NCI-H2107 (cell line): ENCODE results near the gene MPPED2.

Experiments used
- DNase-seq: peaks from one replicate; lab custom pipeline; 2025; lab: John Stamatoyannopoulos, UW

The MPPED2 gene, protein sequence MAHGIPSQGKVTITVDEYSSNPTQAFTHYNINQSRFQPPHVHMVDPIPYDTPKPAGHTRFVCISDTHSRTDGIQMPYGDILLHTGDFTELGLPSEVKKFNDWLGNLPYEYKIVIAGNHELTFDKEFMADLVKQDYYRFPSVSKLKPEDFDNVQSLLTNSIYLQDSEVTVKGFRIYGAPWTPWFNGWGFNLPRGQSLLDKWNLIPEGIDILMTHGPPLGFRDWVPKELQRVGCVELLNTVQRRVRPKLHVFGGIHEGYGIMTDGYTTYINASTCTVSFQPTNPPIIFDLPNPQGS

DNA sequence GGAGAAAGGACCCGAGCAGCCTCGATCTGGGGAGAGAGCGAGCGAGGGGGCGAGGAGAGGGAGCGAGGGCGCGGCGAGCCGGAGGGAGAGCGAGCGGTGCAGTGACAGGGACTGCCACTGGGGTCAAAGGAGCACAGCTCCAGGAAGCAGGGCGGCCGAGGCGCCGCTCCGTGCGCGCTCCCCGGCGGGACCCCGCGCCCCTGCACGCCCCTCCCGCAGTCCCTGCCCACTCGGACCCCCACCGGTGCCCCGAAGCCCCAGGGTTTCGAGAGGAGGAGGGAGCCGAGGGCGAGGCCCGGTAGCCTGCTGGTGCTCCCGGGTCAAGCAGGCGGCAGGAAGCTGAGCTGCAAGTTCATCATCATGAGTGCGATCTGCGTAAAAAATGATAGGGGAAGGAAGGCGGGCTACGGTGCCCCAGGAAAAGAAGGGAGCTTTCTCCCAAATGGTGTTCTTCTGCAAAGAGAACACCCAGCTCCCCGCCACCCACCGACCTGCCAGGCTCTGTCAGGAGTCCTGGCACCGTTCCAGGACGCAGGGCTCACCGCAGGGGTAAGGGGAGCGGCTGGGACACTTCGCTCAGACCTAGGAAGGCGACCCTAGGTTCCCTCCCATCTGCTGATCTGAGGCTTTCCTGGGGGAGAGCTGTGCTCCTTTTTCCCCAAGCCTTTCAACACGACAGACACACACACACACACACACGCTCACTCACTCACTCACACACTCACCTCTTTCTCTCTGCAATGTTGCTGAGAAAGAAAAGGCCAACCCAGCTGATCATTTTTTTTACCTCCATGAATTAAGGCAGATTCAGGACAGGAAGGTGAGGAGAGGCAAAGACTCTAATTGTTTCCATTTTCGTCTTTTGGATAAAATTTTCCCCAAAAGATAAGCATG is at the start of gene MPPED2:
Gene MPPED2, minus strand, starts transcription at position 103 of the 894 bp plus-strand sequence. CDS start 5,980 bp downstream, outside the sequence.
- DNase-seq: no peak

DNA sequence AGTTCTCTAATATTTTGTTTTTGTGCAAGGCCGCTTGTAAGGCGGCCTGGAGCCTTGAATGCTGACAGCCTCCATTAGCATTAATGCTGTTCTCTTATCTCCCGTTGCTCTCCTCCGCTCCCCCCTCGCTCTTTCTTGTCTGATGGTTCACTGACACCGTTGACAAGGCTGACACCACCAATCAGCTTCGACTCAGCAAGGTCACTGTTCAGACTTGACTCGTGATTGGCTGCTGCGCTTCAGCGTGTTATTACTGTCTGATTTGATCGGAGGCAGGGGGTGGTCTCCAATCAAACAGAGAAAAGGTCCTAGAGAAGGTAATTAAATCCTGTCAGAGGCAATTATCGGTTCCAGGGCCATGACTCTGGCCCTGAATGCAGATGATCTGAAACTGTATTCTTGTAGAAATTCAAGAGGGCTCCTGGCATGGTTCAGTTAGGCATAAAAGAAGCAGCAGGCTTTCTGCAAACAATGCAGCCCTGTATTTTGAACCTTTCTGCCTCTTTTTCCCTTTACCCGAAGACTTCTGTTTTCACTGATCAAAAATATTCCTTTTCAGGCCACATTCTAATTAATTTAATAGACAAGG is 49.3 kb upstream of the MPPED2 start:
- DNase-seq: no peak

DNA sequence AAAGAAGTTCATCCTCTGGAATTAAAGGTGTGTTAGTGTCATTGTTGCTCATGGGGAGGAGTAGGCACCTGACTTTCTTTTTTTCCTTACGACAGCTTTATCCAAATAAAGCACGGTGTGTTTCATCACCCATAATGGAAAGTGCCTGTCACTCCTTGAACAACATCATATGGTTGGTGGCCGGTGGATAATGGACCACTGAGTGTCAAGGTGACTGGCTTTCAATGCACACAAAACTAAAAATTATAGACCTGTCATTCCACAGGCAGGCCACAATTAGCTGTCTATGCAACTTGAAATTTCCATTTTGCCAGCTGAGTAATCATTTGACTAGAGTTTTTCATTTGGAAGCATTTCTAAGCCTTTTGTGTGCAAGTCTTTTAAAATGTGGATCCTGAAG is 45.0 kb upstream of the MPPED2 start:
- no peak for DNase-seq

DNA sequence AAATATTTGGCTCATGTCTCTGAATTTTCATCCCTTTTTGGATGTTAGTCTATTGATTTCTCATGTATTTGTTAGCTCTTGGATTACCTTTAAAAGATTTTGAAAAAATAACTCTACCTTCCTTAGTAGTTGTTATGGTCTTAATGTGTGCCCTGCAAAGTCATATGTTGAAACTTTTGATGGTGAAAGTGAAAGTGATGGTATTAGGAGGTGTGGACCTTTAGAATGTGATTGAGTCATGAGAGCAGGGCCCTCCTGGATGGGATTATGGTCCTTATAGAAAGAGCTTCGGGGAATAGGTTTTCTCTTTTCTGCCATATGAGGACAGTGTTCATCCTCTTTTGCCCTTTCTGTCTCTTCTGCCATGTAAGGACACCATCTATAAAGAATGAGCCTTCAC is 33.6 kb upstream of the MPPED2 start:
- DNase-seq: no peak

DNA sequence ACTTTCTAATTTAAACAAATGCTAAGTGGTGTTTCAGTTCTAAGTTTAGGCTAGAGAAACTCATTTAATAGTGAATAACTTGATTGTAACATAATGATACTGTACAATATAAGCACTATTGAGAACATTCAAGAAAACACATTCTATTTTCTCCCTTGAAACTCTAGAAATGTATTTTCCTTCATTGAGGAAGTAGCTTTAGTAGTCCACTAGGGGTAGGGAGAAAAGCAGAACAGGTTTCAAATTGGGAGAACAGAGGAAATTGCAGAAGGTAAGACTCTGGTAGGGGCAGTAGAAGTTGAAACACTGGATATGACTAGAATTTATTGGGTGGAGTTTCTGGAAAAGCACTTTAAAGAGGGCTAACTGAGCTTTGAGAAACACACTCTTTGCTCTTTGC is 31.6 kb upstream of the MPPED2 start:
- no peak for DNase-seq

DNA sequence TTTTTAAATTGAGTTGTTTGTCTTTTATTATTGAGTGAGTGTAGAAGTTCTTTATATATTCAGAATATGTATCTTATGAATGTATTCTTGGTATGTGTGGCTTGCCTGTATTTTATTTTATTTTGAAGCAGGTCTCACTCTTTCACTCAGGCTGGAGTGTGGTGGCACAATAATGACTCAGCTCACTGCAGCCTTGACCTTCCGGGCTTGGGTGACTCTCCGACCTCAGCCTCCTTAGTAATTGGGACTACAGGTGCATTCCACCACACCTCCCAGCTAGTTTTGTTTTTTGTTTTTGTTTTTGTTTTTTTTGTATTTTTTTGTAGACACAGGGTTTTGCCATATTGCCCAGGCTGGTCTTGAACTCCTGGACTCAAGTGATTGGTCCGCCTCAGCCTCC is 24.5 kb upstream of the MPPED2 start:
- no peak for DNase-seq

DNA sequence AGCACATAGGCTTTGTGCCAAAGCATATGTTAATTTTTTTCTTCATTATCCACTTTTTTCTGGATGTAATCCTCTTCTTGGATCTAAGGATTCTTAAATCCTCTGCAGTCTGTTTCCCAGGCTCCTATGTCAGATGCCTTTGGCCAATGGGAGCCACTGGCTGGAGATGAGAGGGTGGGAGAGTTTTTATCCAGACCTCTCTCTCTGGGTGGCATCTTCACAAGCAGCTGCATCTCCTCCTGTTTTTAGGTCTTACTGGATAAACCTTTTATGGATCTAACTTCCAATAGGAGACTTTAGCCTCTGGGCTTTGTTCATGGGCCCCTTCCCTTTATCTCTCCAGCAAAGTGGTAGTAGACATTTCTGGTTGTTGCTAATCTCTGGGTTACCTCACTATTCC is 22.4 kb upstream of the MPPED2 start:
- no peak for DNase-seq

DNA sequence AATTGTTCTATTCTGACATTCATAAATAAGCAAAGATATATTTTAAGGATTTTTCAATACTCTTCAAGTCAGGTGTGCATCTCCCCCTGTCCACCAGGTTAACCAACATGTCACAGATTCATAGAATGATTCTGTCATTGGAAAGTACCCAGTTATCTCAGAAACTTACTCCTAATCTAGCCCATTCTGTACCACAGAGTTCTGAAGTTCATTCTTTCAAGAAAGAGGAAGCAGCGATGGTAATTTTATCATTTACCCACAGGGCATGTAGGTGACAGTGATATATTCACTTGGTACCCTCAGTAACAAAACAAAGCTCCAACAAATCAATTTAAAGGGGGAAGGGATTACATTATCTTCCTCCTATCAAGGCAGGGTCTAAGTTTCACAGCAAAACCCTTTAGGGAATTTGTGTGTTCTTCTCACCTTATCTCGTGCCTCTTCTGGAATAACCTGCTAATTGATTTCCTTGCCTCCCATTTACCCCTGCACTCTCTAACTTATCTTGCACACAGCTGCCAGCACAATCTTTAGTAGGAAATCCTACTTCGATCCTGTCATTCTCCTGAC is 19.0 kb upstream of the MPPED2 start:
- no peak for DNase-seq

DNA sequence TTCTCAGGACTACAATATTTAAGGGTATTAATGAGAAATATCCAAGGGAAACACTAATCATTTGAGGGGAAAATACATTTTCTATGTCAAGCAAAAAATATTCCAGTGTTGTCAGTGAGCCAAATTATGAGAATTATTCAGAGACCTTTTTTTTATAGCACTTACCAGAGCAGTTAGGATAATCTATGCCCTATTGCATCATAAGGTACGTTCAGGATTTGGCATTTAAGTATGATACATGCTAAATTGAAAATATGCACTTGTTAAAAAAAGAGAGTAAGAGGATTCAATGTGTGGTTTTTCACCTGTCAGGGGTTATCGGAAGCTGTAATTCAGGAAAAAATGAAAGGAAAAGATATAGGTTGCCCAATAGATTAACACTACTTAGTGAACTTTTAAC is 17.2 kb upstream of the MPPED2 start:
- DNase-seq: no peak

DNA sequence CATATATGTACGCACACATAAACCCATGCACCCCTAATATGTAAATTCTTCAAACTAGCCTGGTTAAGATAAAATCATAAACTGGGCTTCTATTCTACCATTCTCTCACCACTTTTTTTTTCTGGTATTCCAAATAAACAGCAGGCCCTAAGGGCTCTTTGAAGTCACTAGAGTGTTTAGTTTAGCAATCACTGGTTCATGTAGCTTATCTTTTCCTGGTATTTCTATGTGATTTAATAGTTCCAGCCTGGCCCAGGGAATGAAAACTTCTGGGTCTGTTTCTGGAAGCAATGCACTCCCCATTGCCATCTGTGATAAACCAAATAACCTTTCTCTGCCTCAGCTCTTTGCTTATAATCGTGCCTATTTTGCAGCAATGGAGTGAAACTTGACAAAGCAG is 10.7 kb upstream of the MPPED2 start:
- DNase-seq: no peak

DNA sequence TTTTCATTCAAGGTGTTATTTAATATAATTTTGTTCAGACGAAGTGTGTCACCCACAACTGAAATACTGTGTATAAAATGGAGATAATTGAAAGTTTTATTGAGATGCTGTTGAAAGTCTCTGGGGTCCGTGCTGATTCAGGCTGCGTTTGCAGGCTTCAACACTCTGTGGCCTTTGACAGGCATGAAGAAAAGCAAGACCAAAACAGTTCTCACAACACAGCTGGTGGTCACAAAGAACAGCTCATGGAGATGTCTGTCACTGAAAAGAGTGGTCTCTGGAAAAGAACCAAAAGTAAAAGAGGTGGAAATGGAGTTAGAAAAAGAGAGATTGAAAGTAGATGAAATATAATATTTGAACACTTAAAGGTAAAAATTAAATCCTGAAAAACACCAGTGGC is 9.8 kb upstream of the MPPED2 start:
- DNase-seq: no peak

DNA sequence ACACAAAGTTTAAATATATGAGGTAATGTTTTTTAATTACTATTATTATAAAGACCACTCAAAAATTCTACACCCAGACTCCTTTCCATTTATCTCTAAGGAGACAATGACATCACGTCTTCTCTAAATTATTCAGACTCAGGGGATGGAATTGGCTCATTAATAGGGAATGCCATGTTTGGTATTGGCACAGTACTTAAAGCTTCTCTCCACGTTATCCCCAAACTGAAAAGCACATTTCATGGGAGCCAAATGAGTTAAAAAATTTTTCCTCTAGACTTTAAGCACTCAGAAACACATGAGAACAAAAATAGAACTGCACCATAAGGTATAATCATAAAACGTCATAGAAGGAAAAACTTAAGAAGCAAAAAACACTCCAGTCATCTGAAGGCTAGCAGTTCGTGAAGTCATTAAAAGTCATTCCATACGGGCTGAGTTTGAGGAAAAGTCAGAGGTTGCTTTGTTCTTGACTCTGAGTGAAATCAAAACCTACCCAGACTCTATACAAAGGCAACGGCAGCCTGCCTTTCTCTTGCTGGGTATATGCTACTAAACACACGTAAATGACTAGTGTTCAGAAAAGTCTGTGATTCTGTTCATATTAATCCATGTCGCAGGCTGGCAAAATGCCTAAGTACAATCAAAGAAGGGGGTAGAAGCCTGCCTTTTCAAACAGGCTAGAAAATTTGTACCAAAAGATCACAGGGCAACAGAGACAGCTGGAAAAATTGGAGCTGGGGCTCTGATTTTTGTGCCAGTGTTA is 8.7 kb upstream of the MPPED2 start:
- no peak for DNase-seq

DNA sequence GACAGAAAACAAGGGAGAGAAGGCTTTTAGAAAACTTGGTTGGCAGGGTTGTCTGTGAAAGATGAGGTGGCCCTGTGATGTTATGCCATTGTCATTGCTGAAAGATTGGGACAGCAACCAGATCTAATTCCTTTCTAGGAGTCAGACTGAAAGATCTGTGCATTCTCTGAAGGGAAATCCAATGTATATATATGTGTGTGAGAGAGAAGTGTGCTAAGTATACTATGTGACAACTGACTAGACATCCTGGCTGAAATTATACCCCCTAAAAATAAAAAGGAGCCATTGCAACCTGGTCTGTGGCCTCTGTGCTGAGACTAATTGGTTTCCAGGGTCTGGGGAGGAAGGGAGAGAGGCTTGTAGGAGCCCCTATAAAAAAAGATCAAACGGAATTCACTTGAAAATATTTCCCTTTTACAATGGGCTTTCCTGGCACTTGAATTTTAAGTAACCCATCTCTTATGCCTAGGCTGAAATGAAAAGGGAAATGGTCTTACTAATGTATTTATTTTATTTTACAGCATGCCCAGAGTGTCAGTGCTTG is 1.2 kb upstream of the MPPED2 start:
- DNase-seq: no peak

DNA sequence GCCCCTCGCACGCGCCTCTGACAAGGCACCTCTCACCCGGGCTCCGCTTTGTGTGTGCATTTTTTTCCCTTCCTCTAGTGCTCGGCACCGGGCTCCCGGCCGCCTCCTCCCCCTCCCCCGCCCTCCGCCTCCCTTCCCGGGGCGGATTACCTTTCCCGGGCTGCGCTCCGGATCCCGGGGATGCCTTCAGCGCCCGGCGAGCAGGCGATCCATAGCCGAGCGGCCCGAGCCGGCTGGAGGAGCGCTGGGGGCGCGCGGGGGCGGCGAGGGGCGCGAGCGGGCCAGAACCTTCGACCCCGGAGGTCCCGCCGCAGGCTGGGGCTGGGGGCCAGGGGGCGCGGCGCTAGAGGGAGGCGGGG is 282 bp downstream of the MPPED2 start:
- no peak for DNase-seq

DNA sequence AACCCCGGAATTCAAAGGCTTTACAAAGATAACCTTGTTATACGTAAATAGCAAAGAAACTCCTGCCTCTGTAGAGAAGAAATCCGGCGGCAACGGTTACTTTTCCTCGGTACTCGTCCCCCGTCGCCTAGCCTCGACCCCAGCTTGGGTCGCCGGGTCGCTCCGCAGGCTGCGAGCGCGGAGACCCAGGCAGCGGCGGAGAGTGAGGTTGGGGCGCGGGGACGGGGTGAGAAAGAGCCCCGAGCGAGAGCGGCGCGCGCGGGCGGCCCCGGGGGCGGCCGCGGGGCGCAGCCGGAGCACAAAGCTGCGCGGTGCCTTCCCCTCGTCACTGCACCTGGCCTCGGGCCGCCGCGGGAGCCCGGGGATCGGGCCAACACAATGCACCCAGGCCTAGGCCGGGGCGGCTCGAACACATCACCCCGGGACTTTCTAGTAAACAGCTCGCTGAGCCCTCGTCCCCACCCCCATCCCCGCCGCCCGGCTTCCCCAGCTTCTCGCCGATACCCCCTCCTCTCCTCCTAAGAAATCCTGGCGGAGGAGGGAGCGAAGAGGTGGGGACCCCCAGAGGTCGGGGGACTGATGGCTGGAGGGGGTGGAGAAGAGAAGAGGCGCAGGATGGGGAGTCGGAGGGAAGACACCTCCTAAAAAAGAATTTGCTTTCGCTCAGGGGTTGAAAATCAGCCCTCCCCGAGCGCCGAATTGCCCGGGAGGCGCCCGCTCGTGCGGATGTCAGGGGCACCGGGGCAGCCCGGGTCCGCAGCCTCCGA is 845 bp downstream of the MPPED2 start:
- DNase-seq: no peak

DNA sequence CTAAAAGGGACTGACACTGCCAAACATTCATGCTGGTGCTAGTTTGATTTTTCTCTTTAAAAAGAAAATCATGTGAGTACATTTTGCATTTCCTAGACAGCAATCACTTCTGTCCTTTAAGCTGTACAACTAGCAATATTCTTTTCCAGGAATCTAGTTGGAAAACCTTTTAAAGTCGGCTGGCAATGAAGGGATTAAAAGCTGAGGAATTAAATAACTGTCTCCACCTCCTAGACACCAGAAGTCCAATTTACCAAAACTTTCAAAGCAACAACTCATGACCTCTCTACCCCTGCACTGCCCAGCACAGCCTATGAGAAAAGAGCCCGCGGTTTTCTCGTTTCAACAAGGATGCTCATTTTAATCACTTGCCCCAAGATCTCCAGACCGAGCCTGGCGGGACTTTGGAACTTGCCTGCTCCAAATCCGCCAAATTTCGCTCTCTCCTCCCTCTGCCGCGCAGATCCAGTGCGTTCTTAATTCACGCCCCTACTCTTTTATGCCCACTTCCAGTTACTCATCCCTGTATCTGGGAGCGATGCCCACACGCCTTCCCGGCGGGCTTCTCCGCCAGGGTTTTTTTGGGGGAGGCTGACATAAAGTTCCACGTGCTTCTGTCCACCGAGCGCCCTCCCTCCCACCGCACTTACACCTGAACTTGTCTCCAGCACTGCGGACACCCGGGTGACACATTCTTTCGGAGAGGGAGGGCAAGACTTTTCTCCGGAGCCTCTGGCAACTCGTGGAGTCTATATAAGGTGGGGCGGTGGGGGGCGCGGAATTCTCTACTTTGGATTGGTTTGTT is 2.5 kb downstream of the MPPED2 start:
- DNase-seq: no peak

DNA sequence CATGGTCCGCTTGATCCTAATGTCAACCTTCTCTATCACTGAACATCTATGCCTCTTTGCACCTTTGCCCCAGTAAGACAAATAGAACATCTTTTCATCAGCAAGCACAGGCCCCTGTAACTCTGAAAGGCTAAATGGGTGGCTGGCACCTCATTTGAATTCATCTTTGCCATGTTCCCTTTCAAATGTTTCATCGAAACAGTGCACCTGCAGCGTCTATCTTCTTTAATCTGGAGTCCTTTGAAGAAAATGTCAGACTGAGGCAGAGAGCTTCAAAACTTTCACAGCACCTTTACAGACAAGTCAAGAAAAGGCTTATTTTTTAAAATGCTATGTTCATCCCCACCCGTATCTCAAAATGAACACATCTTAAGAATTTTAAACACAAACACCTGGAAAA is 3.4 kb downstream of the MPPED2 start:
- DNase-seq: no peak

DNA sequence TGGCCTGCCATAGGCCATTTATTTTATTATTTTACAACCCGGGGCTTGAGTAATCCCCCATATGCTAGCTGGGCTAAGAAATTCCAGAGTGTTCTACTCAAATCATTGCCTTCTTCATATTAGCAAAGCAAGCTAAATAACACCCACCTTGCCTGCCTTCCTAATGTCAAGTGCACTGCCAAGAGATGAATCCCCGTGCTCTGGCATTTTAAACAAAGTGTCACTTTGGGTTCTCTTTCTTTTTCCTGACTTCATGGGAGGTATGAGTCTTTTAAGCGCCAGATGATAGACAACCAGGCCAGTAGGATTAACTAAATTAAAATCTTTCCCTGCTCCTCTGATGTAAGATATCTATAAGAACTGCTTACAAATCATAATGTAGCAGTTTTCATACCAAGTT is 4.5 kb downstream of the MPPED2 start:
- DNase-seq: no peak

DNA sequence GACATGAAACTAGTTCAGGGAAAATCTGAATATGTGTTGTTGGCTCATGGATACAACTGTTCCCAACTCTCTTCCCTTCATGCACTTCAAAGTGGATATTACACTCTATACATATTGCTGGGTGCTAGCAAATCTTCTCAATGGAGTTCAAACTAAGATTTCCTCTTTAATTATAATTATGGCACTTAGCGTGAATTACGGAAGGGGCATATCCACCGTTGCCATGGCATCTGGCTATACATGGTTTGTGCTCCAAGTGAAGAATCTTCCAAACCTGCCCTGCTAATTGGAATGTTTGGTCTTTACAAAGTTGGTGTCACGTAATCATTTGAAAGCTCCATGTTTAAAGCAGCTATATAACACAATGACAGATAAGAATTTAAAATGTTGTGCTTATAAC is 5.6 kb downstream of the MPPED2 start:
- DNase-seq: no peak
